ENCODE results near the gene FAM161A. TPM values are rescaled to one million over a fixed set of nuclear protein-coding genes. Genes with fewer than 3 reads are reported as not detected.
"Not testable (repeated sequence)": the region's sequence is repeated elsewhere in the genome, so short reads cannot be mapped to it uniquely, and the experiment has no call there.

The FAM161A gene, protein sequence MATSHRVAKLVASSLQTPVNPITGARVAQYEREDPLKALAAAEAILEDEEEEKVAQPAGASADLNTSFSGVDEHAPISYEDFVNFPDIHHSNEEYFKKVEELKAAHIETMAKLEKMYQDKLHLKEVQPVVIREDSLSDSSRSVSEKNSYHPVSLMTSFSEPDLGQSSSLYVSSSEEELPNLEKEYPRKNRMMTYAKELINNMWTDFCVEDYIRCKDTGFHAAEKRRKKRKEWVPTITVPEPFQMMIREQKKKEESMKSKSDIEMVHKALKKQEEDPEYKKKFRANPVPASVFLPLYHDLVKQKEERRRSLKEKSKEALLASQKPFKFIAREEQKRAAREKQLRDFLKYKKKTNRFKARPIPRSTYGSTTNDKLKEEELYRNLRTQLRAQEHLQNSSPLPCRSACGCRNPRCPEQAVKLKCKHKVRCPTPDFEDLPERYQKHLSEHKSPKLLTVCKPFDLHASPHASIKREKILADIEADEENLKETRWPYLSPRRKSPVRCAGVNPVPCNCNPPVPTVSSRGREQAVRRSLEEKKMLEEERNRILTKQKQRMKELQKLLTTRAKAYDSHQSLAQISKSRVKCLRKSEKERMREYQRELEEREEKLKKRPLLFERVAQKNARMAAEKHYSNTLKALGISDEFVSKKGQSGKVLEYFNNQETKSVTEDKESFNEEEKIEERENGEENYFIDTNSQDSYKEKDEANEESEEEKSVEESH
- total RNA-seq (2014; rRNA removed; shearing (Covaris generic)) = 1.3 and 2.5 TPM in 2 replicates

DNA sequence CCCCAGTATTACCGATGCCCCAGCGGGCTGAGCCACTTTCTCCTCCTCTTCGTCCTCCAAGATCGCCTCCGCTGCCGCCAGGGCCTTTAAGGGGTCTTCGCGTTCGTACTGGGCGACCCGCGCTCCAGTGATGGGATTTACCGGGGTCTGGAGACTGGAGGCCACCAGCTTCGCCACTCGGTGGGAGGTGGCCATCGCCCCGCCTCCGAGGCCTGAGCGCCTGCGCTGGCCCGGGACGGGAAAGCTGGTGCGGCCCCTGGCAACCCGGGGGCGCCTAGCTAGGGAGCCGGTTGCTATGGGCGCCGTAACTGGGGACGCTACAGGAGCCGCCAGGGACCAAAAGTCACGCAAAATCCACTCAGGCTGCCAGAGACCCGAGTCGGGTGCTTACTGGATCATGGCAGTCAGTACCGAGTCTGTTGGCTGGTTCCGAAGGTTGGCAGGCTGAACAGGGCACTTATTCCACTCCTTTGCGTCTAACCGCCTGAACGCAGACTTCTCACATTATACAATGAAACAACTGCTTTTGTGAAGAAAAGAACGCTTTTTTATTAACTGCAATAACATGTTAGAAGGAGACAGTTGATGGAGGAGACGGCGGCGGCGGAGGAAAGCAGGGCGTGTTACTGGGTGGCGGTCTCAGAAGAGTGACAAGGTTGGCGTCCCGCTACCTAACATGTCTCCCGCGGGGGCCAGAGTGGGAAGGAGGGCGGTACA lies at the start of gene FAM161A:
Gene FAM161A (minus strand): TSS at position 214 of the 717 bp plus-strand sequence. CDS start 19 bp downstream, at position 195.
- Histone ChIP-seq H3K9me3 (replicated peaks) (no peaks in the 10 kb centered on the region), H3K36me3 (no peaks in the 10 kb centered on the region), H3K27ac (no peak within 1 kb of the TSS), H3K27me3 (replicated peaks) (no peaks in the 10 kb centered on the region), H3K4me3 (peak within 1 kb of the TSS; percentile 70), H3K4me1 (replicated peaks) (peaks cover 9% of the 10 kb centered on the region)
- DNase-seq (ENCODE audit: low read depth in 1 of 2, low spot score in 2 of 2) = peak; percentile 89 to 91

DNA sequence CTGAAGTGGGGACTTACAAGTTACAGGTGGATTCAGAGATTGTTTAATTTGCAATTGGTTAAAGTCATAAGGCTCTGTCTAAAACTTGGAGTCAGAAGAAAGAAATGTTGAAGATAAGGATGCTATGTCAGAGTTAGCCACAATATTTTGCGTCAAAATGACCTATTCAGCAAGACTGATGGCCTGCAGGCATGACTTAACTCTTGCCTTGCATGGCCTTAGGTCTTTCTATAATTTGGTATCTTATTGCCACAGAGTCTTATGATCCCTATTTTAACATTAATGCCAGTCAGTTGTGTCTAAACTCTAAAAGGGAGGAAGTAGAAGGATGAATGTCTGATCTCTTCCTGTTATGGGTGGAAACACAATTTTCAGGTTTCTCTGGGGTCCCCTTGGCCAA lies 46.4 kb upstream of the FAM161A start:
- DNase-seq (ENCODE audit: low read depth in 1 of 2, low spot score in 2 of 2) = no peak
- no peaks in the 10 kb centered on the region for H3K27me3 ChIP-seq (replicated peaks)

GRCh38 chr2:61898810-61899209 lies 45.0 kb upstream of the FAM161A start:
- Histone ChIP-seq H3K9me3 (replicated peaks) (no peaks in the 10 kb centered on the region), H3K36me3 (no peaks in the 10 kb centered on the region), H3K4me1 (replicated peaks) (no peaks in the 10 kb centered on the region), H3K4me3 (no peak overlapping the region), H3K27me3 (replicated peaks) (no peaks in the 10 kb centered on the region), H3K27ac (no peak overlapping the region)
- DNase-seq (ENCODE audit: low read depth in 1 of 2, low spot score in 2 of 2) = no peak

More for the DNA sequence above, 46.4 kb upstream of the FAM161A start:
- no peaks in the 10 kb centered on the region for H3K36me3 ChIP-seq
- H3K9me3 ChIP-seq (replicated peaks) = no peaks in the 10 kb centered on the region
- no peaks in the 10 kb centered on the region for H3K4me1 ChIP-seq (replicated peaks)
- H3K27ac ChIP-seq = no peak overlapping the region
- no peak overlapping the region for H3K4me3 ChIP-seq

DNA sequence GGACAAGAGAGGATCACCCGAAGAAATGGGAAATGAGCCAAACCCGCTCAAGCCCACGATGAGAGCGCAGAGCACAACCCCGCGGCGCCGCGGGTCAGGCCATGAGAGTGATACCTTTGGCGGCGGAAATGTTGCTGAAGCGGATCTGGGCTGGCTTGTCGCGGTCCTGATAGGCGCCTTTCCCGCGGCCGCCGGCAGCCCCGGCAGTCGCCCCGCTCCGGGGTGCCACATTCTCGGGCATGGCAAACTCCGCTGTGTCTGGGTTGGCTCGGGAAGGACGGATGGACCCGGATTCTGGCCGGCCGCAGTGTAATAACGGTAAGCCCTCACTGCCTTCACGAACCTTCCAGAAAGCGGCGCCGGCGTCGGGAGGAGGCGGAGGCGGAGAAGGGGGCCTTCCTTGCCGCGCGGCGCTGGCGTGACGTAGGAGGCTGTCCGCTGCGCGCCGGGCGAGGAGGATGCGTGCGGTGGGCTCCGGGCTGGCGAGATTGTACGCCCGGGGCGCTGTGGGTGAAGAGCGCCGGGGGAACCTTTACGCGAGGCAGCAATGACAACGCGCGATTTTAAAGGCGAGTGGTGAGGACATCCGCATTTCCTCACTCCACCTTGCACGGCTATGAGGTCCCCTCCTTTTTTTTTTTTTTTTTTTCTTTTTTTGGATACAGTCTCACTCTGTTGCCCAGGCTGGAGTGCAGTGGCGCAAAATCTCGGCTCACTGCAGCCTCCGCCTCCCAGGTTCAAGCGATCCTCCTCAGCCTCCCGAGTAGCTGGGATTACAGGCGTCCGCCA lies 34.6 kb upstream of the FAM161A start, which contains the start of gene CCT4:
Gene CCT4 (minus strand): TSS at position 390 of the 789 bp plus-strand sequence. CDS start 149 bp downstream, at position 241.
- H3K36me3 ChIP-seq = peaks cover 43% of the 10 kb centered on the region
- peaks cover 9% of the 10 kb centered on the region for H3K4me1 ChIP-seq (replicated peaks)
- H3K4me3 ChIP-seq = peak within 1 kb of the TSS; percentile 69
- H3K9me3 ChIP-seq (replicated peaks) = no peaks in the 10 kb centered on the region
- H3K27me3 ChIP-seq (replicated peaks) = no peaks in the 10 kb centered on the region
- peak; percentile 86 to 99 for DNase-seq (ENCODE audit: low read depth in 1 of 2, low spot score in 2 of 2)
- peak within 1 kb of the TSS; percentile 84 for H3K27ac ChIP-seq

- H3K27ac ChIP-seq = peak overlapping the region; percentile 84
- no peak for DNase-seq (ENCODE audit: low read depth in 1 of 2, low spot score in 2 of 2)
- H3K9me3 ChIP-seq (replicated peaks) = no peaks in the 10 kb centered on the region
- peaks cover 50% of the 10 kb centered on the region for H3K36me3 ChIP-seq
- H3K27me3 ChIP-seq (replicated peaks) = no peaks in the 10 kb centered on the region
- H3K4me1 ChIP-seq (replicated peaks) = peaks cover 9% of the 10 kb centered on the region
- H3K4me3 ChIP-seq = peak overlapping the region; percentile 69
Observed at GRCh38 chr2:61887717-61888266, 33.9 kb upstream of the FAM161A start.

GRCh38 chr2:61885896-61886603 lies 32.2 kb upstream of the FAM161A start:
- Histone ChIP-seq H3K27ac (no peak overlapping the region), H3K9me3 (replicated peaks) (no peaks in the 10 kb centered on the region), H3K4me1 (replicated peaks) (peaks cover 9% of the 10 kb centered on the region), H3K4me3 (no peak overlapping the region), H3K36me3 (peaks cover 66% of the 10 kb centered on the region), H3K27me3 (replicated peaks) (no peaks in the 10 kb centered on the region)
- no peak for DNase-seq (ENCODE audit: low read depth in 1 of 2, low spot score in 2 of 2)

- H3K4me1 ChIP-seq (replicated peaks) = peaks cover 9% of the 10 kb centered on the region
- H3K27me3 ChIP-seq (replicated peaks) = no peaks in the 10 kb centered on the region
- H3K4me3 ChIP-seq = no peak overlapping the region
- DNase-seq (ENCODE audit: low read depth in 1 of 2, low spot score in 2 of 2) = no peak
- peaks cover 93% of the 10 kb centered on the region for H3K36me3 ChIP-seq
- H3K27ac ChIP-seq = no peak overlapping the region
- no peaks in the 10 kb centered on the region for H3K9me3 ChIP-seq (replicated peaks)
Observed at GRCh38 chr2:61882850-61883249, 29.0 kb upstream of the FAM161A start.

DNA sequence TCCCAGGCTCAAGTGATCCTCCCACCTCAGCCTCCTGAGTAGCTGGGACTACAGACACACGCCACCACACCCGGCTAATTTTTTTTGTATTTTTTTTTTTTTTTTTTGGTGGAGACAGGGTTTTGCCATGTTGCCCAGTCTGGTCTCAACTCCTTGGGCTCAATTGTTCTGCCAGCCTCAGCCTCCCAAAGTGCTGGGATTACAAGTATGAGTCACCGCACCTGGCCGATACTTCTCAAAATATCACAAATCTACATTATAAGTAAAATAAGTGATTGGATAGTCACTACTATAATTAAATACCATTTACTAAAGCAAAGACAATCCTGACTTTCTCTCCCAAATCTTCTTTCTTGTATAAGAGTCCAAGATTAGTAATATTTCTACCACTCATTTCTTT lies 25.5 kb upstream of the FAM161A start:
- H3K36me3 ChIP-seq = peaks cover 97% of the 10 kb centered on the region
- DNase-seq (ENCODE audit: low read depth in 1 of 2, low spot score in 2 of 2); H3K27ac ChIP-seq; H3K27me3 ChIP-seq (replicated peaks); H3K9me3 ChIP-seq (replicated peaks); H3K4me1 ChIP-seq (replicated peaks); H3K4me3 ChIP-seq: not testable (repeated sequence)

- Histone ChIP-seq H3K27me3 (replicated peaks) (no peaks in the 10 kb centered on the region), H3K4me3 (no peak overlapping the region), H3K36me3 (peaks cover 97% of the 10 kb centered on the region), H3K27ac (no peak overlapping the region), H3K4me1 (replicated peaks) (no peaks in the 10 kb centered on the region), H3K9me3 (replicated peaks) (no peaks in the 10 kb centered on the region)
- no peak for DNase-seq (ENCODE audit: low read depth in 1 of 2, low spot score in 2 of 2)
Observed at GRCh38 chr2:61878761-61879160, 24.9 kb upstream of the FAM161A start.

- Histone ChIP-seq H3K27me3 (replicated peaks) (no peaks in the 10 kb centered on the region), H3K4me3 (no peak overlapping the region), H3K36me3 (peaks cover 97% of the 10 kb centered on the region), H3K9me3 (replicated peaks) (no peaks in the 10 kb centered on the region), H3K4me1 (replicated peaks) (no peaks in the 10 kb centered on the region), H3K27ac (no peak overlapping the region)
- DNase-seq (ENCODE audit: low read depth in 1 of 2, low spot score in 2 of 2) = no peak
Observed at GRCh38 chr2:61877571-61878245, 23.8 kb upstream of the FAM161A start.

DNA sequence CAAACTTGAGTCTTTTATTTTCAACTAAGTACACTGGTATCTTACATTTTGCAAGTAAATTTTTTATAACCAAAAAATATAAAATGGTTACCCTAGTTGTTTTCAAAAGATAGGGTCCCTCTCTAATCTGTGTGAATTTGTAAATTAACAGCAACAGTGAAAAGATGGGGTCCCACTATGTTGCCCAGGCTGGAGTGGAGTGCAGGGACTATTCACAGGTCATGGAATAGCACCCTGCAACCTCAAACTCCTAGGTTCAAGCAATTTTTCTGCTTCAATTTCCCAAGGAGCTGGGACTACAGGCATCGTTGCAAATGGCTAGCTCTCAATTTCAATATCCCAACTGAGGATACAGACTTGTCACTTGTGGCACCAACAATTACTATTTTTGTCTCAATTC lies 22.5 kb upstream of the FAM161A start:
- DNase-seq (ENCODE audit: low read depth in 1 of 2, low spot score in 2 of 2) = no peak
- no peak overlapping the region for H3K27ac ChIP-seq
- peaks cover 98% of the 10 kb centered on the region for H3K36me3 ChIP-seq

DNA sequence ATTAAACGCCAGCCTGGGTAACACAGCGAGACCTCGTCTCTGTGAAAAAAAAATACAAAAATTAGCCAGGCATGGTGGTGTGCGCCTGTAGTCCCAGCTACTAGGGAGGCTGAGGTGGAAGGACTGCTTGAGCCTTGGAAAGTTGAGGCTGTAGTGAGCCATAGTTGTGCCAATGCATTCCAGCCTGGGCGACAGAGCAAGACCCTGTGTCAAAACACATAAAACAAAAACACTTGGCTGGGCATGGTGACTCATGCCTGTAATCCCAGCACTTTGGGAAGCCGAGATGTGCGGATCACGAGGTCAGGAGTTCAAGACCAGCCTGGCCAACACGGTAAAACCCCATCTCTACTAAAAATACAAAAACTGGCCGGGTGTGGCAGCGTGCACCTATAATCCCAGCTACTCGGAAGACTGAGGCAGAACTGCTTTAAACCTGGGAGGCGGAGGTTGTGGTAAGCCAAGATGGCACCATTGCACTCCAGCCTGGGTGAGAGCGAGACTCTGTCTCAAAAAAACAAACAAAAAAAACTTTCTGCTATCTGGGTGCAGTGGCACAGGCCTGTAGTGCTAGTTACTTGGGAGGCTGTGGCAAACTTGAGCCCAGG lies 12.7 kb upstream of the FAM161A start:
- peaks cover 80% of the 10 kb centered on the region for H3K36me3 ChIP-seq

More for the DNA sequence above, 22.5 kb upstream of the FAM161A start:
- no peaks in the 10 kb centered on the region for H3K27me3 ChIP-seq (replicated peaks)
- no peaks in the 10 kb centered on the region for H3K4me1 ChIP-seq (replicated peaks)
- no peak overlapping the region for H3K4me3 ChIP-seq
- no peaks in the 10 kb centered on the region for H3K9me3 ChIP-seq (replicated peaks)

More for the DNA sequence above, 12.7 kb upstream of the FAM161A start:
- not testable (repeated sequence) for H3K9me3 ChIP-seq (replicated peaks); DNase-seq (ENCODE audit: low read depth in 1 of 2, low spot score in 2 of 2); H3K4me3 ChIP-seq; H3K27ac ChIP-seq; H3K4me1 ChIP-seq (replicated peaks); H3K27me3 ChIP-seq (replicated peaks)

All from SJSA1 (cell line).